Neural progenitor cell (in vitro differentiated cells): ENCODE measurements around the gene INSC. TPM values are rescaled to one million over a fixed set of nuclear protein-coding genes. Genes with fewer than 3 reads are reported as not detected.

Experiments used
- DNase-seq: peaks from one replicate; pipeline ENCODE4 v3.0.0-alpha.2; 2016; ENCODE audit warnings: low spot score
- H2AFZ ChIP-seq: fragments of 200-600 bp; sonication (generic); replicated peaks from 2 replicates; pipeline ENCODE4 v1.6.1; 2016; ENCODE audit warnings: antibody characterized with exemption
- H3F3A ChIP-seq: fragments of 200-600 bp; sonication (generic); 2 replicates; pipeline ENCODE4 v1.6.1; 2016; ENCODE audit warnings: antibody characterized with exemption, low read depth
- H3K27ac ChIP-seq: fragments of 200-600 bp; sonication (generic); 2 replicates; pipeline ENCODE4 v1.5.1; 2016; ENCODE audit warnings: mild to moderate bottlenecking
- H3K27me3 ChIP-seq: fragments of 200-600 bp; sonication (generic); 2 replicates; pipeline ENCODE4 v1.6.1; 2016; ENCODE audit warnings: mild to moderate bottlenecking, moderate library complexity
- H3K36me3 ChIP-seq: fragments of 200-600 bp; sonication (generic); 2 replicates; pipeline ENCODE4 v1.5.1; 2016
- H3K4me1 ChIP-seq: fragments of 200-600 bp; sonication (generic); 2 replicates; pipeline ENCODE4 v1.6.1; 2016; ENCODE audit warnings: mixed run types
- H3K4me2 ChIP-seq: fragments of 200-600 bp; sonication (generic); 2 replicates; pipeline ENCODE4 v1.6.1; 2016
- H3K4me3 ChIP-seq: fragments of 200-600 bp; sonication (generic); 2 replicates; pipeline ENCODE4 v1.5.1; 2016
- H3K79me2 ChIP-seq: fragments of 200-600 bp; sonication (generic); 2 replicates; pipeline ENCODE4 v1.6.1; 2016; ENCODE audit warnings: low read depth
- H3K9ac ChIP-seq: fragments of 200-600 bp; sonication (generic); 2 replicates; pipeline ENCODE4 v1.6.1; 2016
- H3K9me3 ChIP-seq: fragments of 200-600 bp; sonication (generic); 2 replicates; pipeline ENCODE4 v1.5.1; 2016; ENCODE audit warnings: low read depth
- H4K20me1 ChIP-seq: fragments of 200-600 bp; sonication (generic); 2 replicates; pipeline ENCODE4 v1.6.1; 2016; ENCODE audit warnings: low read depth
- H3K27ac Mint-ChIP-seq: 3 replicates; pipeline ENCODE4 v1.8.0; 2021; ENCODE audit warnings: mixed read lengths
- H3K27me3 Mint-ChIP-seq: 2 replicates; pipeline ENCODE4 v1.8.0; 2022; ENCODE audit warnings: low read depth, mild to moderate bottlenecking, inconsistent platforms, moderate library complexity, mixed read lengths; ENCODE audit not compliant: insufficient read depth
- H3K36me3 Mint-ChIP-seq: 3 replicates; pipeline ENCODE4 v1.8.0; 2021; ENCODE audit warnings: mixed read lengths
- H3K4me1 Mint-ChIP-seq: 3 replicates; pipeline ENCODE4 v1.8.0; 2021; ENCODE audit warnings: mixed read lengths
- H3K4me3 Mint-ChIP-seq: 3 replicates; pipeline ENCODE4 v1.8.0; 2021; ENCODE audit warnings: mild to moderate bottlenecking, moderate library complexity, mixed read lengths
- H3K9me3 Mint-ChIP-seq: 3 replicates; pipeline ENCODE4 v1.8.0; 2020; ENCODE audit warnings: mixed read lengths
- EZH2 ChIP-seq: fragments of 200-600 bp; sonication (generic); IDR thresholded peaks from 2 replicates; pipeline ENCODE4 v1.6.1; 2017; ENCODE audit warnings: antibody characterized with exemption, mild to moderate bottlenecking, moderate library complexity
- EZH2phosphoT487 ChIP-seq: fragments of 200-600 bp; sonication (generic); IDR thresholded peaks from 2 replicates; pipeline ENCODE4 v1.6.1; 2017; ENCODE audit warnings: antibody characterized with exemption
- total RNA-seq: library from RNA; depleted of rRNA; stranded (reverse); fragments of >200 nt; gene quantifications from 2 replicates; pipeline ENCODE4 v1.2.3, GENCODE V29; 2015; ENCODE audit warnings: low replicate concordance
- TF ChIP-seq, protein P1 (sequence below): fragments of 200-600 bp; sonication (generic); IDR thresholded peaks from 2 replicates; pipeline ENCODE4 v1.5.1; 2017; ENCODE audit warnings: antibody characterized with exemption, mild to moderate bottlenecking

INSC gene
- total RNA-seq, 1 donor from 2014 or later, result 0.09 TPM

DNA sequence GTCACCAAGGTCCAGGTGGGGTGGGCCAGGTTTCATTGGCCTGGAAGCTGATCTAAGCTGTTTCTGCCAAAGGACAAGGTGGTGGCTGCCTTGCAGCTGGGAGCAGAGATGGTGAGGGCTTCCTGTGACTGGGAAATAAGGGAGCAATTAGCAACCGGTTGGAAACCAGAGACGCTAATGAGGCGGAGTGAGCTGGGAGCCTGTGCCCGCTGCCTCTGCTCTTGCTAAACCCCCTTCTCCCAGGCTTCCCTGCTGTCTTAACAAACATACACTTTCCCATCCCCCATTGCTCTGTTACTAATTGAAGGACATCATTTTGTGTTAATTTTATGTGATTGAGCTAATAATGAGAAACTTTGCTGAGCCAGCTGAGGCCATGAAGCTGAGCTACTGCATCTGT is 121.8 kb downstream of the INSC start:
- peak overlapping the region; percentile 68 for H2AFZ ChIP-seq
- no peaks in the 10 kb centered on the region for H3K79me2 ChIP-seq
- no peaks in the 10 kb centered on the region for H4K20me1 ChIP-seq
- no peaks in the 10 kb centered on the region for H3K36me3 ChIP-seq
- Mint-ChIP-seq H3K4me1 (no peaks in the 10 kb centered on the region), H3K27ac (no peak overlapping the region), H3K9me3 (peaks cover 2% of the 10 kb centered on the region), H3K36me3 (no peaks in the 10 kb centered on the region), H3K4me3 (no peak overlapping the region), H3K27me3 (no peaks in the 10 kb centered on the region)
- H3K27me3 ChIP-seq, result no peaks in the 10 kb centered on the region
- TF ChIP-seq, protein P1, sequence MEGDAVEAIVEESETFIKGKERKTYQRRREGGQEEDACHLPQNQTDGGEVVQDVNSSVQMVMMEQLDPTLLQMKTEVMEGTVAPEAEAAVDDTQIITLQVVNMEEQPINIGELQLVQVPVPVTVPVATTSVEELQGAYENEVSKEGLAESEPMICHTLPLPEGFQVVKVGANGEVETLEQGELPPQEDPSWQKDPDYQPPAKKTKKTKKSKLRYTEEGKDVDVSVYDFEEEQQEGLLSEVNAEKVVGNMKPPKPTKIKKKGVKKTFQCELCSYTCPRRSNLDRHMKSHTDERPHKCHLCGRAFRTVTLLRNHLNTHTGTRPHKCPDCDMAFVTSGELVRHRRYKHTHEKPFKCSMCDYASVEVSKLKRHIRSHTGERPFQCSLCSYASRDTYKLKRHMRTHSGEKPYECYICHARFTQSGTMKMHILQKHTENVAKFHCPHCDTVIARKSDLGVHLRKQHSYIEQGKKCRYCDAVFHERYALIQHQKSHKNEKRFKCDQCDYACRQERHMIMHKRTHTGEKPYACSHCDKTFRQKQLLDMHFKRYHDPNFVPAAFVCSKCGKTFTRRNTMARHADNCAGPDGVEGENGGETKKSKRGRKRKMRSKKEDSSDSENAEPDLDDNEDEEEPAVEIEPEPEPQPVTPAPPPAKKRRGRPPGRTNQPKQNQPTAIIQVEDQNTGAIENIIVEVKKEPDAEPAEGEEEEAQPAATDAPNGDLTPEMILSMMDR, result no peak
- TF ChIP-seq EZH2 (no peak), EZH2phosphoT487 (no peak)
- H3K9me3 ChIP-seq, result no peaks in the 10 kb centered on the region
- H3K4me1 ChIP-seq, result peaks cover 6% of the 10 kb centered on the region
- no peaks in the 10 kb centered on the region for H3F3A ChIP-seq
- peak overlapping the region; percentile 40 for H3K4me2 ChIP-seq
- peak; percentile 33 for DNase-seq
- no peak overlapping the region for H3K4me3 ChIP-seq
- no peak overlapping the region for H3K27ac ChIP-seq
- no peak overlapping the region for H3K9ac ChIP-seq

DNA sequence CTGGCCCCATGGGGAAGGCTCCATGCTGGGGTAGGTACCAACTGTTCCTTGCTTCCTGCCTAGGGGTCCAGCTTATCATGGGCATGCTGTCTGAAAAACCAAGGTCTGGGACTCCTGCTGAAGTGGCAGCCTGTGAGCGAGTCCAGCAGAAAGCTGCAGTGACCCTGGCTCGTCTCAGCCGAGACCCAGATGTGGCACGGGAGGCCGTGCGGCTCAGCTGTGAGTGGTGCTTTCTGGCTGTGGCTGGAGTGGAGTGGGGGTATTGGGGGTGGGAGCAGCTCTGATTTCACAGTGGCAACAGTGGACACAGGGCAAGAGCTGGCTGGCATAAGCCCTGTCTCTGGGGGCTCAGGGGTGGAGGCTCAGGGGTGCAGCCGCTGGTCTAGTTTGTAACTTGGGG is 124.1 kb downstream of the INSC start:
- Mint-ChIP-seq H3K9me3 (peaks cover 2% of the 10 kb centered on the region), H3K4me1 (no peaks in the 10 kb centered on the region), H3K27ac (no peak overlapping the region), H3K27me3 (no peaks in the 10 kb centered on the region), H3K36me3 (no peaks in the 10 kb centered on the region), H3K4me3 (no peak overlapping the region)
- DNase-seq, result no peak
- no peak for TF ChIP-seq EZH2
- no peak for TF ChIP-seq EZH2phosphoT487
- TF ChIP-seq, protein P1, result no peak
- Histone ChIP-seq H3K79me2 (no peaks in the 10 kb centered on the region), H3F3A (no peaks in the 10 kb centered on the region), H3K9ac (no peak overlapping the region), H3K4me2 (no peak overlapping the region), H3K9me3 (no peaks in the 10 kb centered on the region), H3K27me3 (no peaks in the 10 kb centered on the region), H3K4me1 (peaks cover 6% of the 10 kb centered on the region), H3K27ac (no peak overlapping the region), H2AFZ (no peak overlapping the region), H3K36me3 (no peaks in the 10 kb centered on the region), H3K4me3 (no peak overlapping the region), H4K20me1 (no peaks in the 10 kb centered on the region)

DNA sequence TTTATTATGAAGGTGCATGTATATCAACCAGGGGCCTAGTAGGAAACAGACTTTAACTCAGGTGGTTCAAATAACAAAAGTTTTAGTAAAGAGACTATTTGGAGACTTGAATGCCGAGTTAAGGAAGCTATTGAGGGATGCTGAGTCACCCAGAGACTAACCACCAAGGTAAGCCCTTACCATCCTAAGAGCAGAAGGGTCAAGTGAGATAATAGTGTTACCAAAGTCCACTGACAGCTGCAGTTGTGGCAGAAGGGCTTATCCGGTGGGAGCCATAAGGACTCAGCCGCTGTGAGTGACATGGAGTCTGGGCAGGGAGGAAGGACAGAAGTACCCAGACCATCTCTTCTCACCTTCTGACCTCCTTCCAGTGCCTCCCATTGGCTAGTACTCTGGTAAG is 134.0 kb downstream of the INSC start:
- Mint-ChIP-seq H3K4me3 (no peak overlapping the region), H3K36me3 (no peaks in the 10 kb centered on the region), H3K27ac (no peak overlapping the region), H3K9me3 (no peaks in the 10 kb centered on the region), H3K4me1 (peaks cover 3% of the 10 kb centered on the region), H3K27me3 (peaks cover 2% of the 10 kb centered on the region)
- H3K9ac ChIP-seq, result no peak overlapping the region
- no peaks in the 10 kb centered on the region for H3K79me2 ChIP-seq
- no peaks in the 10 kb centered on the region for H4K20me1 ChIP-seq
- no peak overlapping the region for H2AFZ ChIP-seq
- no peaks in the 10 kb centered on the region for H3K4me1 ChIP-seq
- TF ChIP-seq EZH2phosphoT487, result no peak
- TF ChIP-seq, protein P1, result no peak
- TF ChIP-seq EZH2, result no peak
- H3K27ac ChIP-seq, result no peak overlapping the region
- no peaks in the 10 kb centered on the region for H3K9me3 ChIP-seq
- no peak overlapping the region for H3K4me3 ChIP-seq
- H3K36me3 ChIP-seq, result no peaks in the 10 kb centered on the region
- DNase-seq, result no peak
- no peaks in the 10 kb centered on the region for H3K27me3 ChIP-seq
- no peaks in the 10 kb centered on the region for H3F3A ChIP-seq
- no peak overlapping the region for H3K4me2 ChIP-seq
